Activated CD8-positive, alpha-beta memory T cell treated with anti-CD3 and anti-CD28 coated beads, Interleukin-2, amount 50 U/mL, for 48 hours (primary cell): ENCODE data around the gene NINL.
"Not testable (repeated sequence)": the region's sequence is repeated elsewhere in the genome, so short reads cannot be mapped to it uniquely, and the experiment has no call there.

Experiments
- DNase-seq: peaks from one replicate; pipeline ENCODE4 v3.0.0-alpha.2; 2020

NINL gene

GRCh38 chr20:25592135-25592852, 7.0 kb upstream of the NINL start:
- no peak for DNase-seq

- peak; percentile 18 for DNase-seq
Observed at GRCh38 chr20:25590778-25591177, 5.4 kb upstream of the NINL start.

- no peak for DNase-seq
Observed at GRCh38 chr20:25588491-25588890, 3.2 kb upstream of the NINL start.

GRCh38 chr20:25587536-25587935, 2.2 kb upstream of the NINL start:
- DNase-seq: no peak

- peak; percentile 43 for DNase-seq
Observed at GRCh38 chr20:25586877-25587276, 1.5 kb upstream of the NINL start.

- peak; percentile 6 for DNase-seq
Observed at GRCh38 chr20:25583607-25584006, 1.7 kb downstream of the NINL start.

- DNase-seq: no peak
Observed at GRCh38 chr20:25580711-25581110, 4.6 kb downstream of the NINL start.

- DNase-seq: no peak
Observed at GRCh38 chr20:25579081-25579770, 6.1 kb downstream of the NINL start.

- DNase-seq: no peak
Observed at GRCh38 chr20:25576783-25577530, 8.4 kb downstream of the NINL start.

GRCh38 chr20:25574411-25574810, 10.9 kb downstream of the NINL start:
- DNase-seq: no peak

GRCh38 chr20:25573288-25574251, 11.8 kb downstream of the NINL start:
- DNase-seq: no peak

- DNase-seq: no peak
Observed at GRCh38 chr20:25571817-25572216, 13.5 kb downstream of the NINL start.

GRCh38 chr20:25571240-25571639, 14.1 kb downstream of the NINL start:
- no peak for DNase-seq

- no peak for DNase-seq
Observed at GRCh38 chr20:25570148-25570530, 15.2 kb downstream of the NINL start.

GRCh38 chr20:25567286-25567685, 18.0 kb downstream of the NINL start:
- no peak for DNase-seq

- DNase-seq: no peak
Observed at GRCh38 chr20:25566821-25567220, 18.5 kb downstream of the NINL start.

GRCh38 chr20:25565578-25566157, 19.7 kb downstream of the NINL start:
- peak; percentile 15 for DNase-seq

- no peak for DNase-seq
Observed at GRCh38 chr20:25563876-25564275, 21.5 kb downstream of the NINL start.

- DNase-seq: no peak
Observed at GRCh38 chr20:25563362-25563761, 22.0 kb downstream of the NINL start.

GRCh38 chr20:25561771-25562170, 23.6 kb downstream of the NINL start:
- DNase-seq: not testable (repeated sequence)

GRCh38 chr20:25553819-25554296, 31.5 kb downstream of the NINL start:
- no peak for DNase-seq

GRCh38 chr20:25552977-25553376, 32.4 kb downstream of the NINL start:
- DNase-seq: no peak
